ENCODE results near the gene EFCAB6. TPM values are rescaled to one million over a fixed set of nuclear protein-coding genes. Genes with fewer than 3 reads are reported as not detected.

The EFCAB6 gene
- total and polyA plus RNA-seq, 5 experiments from 2014 or later, result 0.14 to 1.7 (median 0.58) TPM; not detected in 2

DNA sequence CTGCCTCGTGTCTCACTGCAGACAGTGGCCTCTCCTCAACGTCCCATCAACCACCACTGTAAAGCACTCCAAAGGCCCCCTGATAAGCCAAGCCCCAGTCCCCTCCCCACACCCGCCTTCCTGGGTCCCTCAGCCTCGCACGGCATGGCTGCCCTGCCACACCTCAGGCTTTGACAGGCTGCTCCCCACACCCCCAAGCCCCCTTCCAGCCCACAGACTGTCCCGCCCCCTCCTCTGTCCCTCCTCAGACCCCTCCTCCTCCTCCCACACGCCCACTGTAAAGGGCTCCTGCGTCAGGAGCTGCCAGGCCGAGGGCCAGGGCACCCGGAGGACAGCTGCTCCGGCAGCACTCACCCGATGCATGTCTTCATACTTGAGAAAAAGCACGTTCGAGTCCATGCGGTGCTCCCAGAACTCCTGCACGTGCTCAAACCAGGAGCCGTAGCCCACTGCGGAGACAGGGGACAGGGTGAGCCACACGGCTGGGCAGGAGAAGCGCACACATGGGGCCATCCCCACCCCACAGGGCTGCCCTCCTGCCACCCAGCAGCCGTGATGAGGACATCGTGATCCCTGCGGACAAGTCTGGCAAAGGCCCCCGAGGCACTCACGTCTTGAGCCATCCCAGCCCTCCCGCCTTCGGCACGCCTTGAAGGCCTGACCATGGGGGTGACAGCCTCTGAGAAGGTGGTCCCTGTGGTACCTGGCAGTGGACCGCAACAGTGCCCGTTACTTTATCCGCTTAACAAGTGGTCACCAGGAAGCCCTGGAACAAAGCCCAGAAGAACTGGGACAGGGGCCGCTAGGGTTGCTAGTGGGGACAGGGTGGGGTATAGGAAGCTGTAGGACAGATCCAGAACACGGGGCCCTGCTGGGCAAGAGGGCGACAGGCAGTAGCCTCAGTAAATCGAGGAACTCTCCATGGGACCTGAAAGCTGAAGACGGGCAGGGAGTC, 21.5 kb upstream of the EFCAB6 start:
- no peaks in the 10 kb centered on the region for H3K9me3 Mint-ChIP-seq

DNA sequence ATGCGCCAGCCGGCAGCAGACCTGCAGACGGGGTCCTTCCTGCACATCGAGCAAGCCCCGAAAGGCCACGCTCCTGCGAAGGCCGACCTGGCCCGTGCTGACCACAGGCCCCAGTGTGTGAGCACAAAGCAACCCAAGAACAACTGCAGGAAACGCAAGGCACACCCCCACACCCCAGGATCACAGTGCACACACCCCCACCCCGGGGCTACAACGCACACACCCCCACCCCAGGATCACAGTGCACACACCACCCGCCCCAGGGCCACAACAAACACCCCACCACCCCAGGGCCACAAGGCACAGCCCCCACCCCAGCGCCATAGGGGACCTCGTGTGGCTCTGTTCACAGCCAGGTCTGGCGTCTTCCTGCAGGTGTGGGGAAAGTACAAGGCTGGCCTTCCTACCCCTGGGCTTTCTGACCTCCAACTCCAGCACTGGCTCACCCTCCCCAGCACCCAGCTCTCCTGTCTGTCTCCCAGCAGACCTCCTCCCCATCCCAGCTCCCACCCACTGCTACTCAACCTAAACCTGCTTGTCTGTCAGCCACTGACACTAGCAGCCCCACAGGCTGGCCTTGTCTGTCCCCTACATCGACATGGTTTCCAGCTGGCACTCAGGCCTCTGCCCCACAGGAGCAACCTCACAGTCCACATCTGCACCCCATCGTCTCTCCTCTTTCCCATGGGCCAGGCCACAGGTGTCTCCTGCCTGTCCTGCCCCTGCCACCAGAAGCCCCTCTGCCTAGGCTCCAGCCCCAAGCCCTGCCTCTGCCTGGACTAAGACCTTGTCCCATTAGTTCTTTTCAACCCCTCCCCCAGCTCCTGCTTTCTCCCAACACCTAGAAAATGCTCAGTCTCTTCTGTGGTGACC, 20.5 kb upstream of the EFCAB6 start:
- POLR2A ChIA-PET, result no interaction called here
- Mint-ChIP-seq H3K36me3 (no peaks in the 10 kb centered on the region), H3K4me3 (no peak overlapping the region), H3K9me3 (no peaks in the 10 kb centered on the region), H3K27me3 (peaks cover 0 to 12% (median 9%) of the 10 kb centered on the region in 5 donors), H3K4me1 (no peaks in the 10 kb centered on the region), H3K27ac (no peak overlapping the region)
- peak in 1 of 10 donors; percentile 54 for DNase-seq
- no peak for ATAC-seq

More for the DNA sequence above, 21.5 kb upstream of the EFCAB6 start:
- H3K4me1 Mint-ChIP-seq, result no peaks in the 10 kb centered on the region
- ATAC-seq (no peak), DNase-seq (peak in 1 of 10 donors; percentile 40)
- POLR2A ChIA-PET, result no interaction called here
- H3K27me3 Mint-ChIP-seq, result peaks cover 0 to 12% (median 9%) of the 10 kb centered on the region in 5 donors
- H3K27ac Mint-ChIP-seq, result no peak overlapping the region
- no peaks in the 10 kb centered on the region for H3K36me3 Mint-ChIP-seq
- no peak overlapping the region for H3K4me3 Mint-ChIP-seq

GRCh38 chr22:43831561-43832392, 19.7 kb upstream of the EFCAB6 start:
- no peak overlapping the region for H3K27ac Mint-ChIP-seq
- ATAC-seq (no peak), DNase-seq (peak in 1 of 10 donors; percentile 43)
- no peaks in the 10 kb centered on the region for H3K36me3 Mint-ChIP-seq
- H3K9me3 Mint-ChIP-seq, result no peaks in the 10 kb centered on the region
- H3K4me3 Mint-ChIP-seq, result no peak overlapping the region
- POLR2A ChIA-PET, result no interaction called here
- no peaks in the 10 kb centered on the region for H3K4me1 Mint-ChIP-seq
- H3K27me3 Mint-ChIP-seq, result peaks cover 0 to 12% (median 9%) of the 10 kb centered on the region in 5 donors

DNA sequence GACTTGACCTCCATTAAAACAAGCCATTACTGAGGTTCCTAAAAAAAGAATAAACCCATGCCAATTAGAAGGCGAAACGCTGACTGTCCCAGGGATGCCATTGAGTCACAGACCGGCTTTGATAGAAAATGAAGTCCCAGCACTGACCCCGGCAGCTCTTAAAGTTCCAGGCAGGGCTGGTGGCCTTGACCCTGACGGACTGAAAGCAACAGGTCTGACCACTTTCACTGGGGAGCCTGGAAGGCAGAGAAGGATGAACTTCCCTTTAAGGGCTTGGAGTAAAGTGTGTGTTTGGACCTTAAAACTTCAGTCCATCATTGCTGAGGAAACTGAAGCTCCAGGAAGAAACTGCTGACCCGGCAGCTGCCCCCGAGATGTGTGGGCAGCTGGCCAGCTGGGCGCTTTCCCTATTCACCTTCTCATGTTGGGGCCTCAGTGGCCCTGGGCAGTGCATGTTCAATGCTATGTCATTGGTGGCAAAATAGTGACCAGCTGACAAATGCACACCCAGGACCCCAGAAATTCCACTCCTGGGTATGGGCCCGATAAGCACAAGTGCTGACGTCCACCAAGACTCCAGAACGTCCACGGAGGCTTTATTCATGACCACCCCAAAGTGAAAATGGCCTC, 18.9 kb upstream of the EFCAB6 start:
- peaks cover 3 to 15% (median 9%) of the 10 kb centered on the region in 5 donors for H3K27me3 Mint-ChIP-seq
- no peaks in the 10 kb centered on the region for H3K4me1 Mint-ChIP-seq
- no peaks in the 10 kb centered on the region for H3K36me3 Mint-ChIP-seq
- ATAC-seq (no peak), DNase-seq (peak in 1 of 10 donors; percentile 42)
- POLR2A ChIA-PET, result no interaction called here
- no peak overlapping the region for H3K27ac Mint-ChIP-seq
- H3K9me3 Mint-ChIP-seq, result no peaks in the 10 kb centered on the region
- no peak overlapping the region for H3K4me3 Mint-ChIP-seq

DNA sequence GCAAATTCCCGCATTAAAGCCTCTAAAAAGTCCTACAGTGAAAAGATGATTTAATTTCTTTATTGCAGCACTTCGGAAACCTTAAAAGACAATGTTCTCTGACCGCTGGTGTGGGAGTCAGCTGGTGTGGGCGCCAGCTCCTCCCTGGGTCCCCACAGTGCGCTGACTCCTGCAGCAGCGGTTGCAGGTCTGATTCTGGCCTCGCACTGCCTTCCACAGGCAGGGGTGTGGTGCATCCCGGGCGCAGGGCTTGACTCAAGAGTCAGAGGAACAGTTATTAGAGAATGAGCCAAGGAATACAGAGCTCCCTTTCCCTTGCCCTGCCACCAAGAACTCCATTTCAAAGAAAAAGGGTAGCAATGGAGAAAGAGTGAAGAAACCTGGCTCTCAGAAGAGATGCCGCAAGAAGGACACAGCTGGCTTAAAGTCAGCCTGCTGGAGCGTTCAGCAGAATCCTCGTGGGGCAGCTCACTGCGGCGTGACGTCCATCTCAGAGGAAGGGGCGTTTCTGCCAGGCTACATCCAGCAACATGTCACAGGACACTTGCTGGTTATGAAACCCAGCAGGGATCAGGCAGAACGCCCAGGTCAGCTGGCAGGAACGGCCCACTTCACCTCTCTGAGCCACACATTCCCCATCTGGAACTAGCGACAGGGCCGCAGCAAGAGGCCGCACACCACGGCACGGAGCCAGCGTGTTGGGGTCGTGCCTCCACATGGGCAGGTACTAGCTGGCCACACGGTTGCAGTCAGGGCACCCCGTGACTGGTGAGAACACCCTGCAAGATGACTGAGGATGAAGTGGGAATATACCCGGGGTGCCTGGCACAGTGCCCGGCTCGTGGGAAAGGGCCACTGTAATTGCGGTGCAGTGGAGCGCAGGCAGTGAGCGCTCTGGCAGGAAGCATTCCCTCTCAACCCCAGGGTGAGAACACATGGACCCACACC, 18.1 kb upstream of the EFCAB6 start:
- H3K27me3 Mint-ChIP-seq, result peaks cover 2 to 15% (median 6%) of the 10 kb centered on the region in 5 donors
- H3K4me3 Mint-ChIP-seq, result no peak overlapping the region
- ATAC-seq (no peak), DNase-seq (peak in 1 of 10 donors; percentile 43)
- no peaks in the 10 kb centered on the region for H3K9me3 Mint-ChIP-seq
- H3K4me1 Mint-ChIP-seq, result no peaks in the 10 kb centered on the region
- no peaks in the 10 kb centered on the region for H3K36me3 Mint-ChIP-seq
- H3K27ac Mint-ChIP-seq, result no peak overlapping the region
- POLR2A ChIA-PET, result no interaction called here

DNA sequence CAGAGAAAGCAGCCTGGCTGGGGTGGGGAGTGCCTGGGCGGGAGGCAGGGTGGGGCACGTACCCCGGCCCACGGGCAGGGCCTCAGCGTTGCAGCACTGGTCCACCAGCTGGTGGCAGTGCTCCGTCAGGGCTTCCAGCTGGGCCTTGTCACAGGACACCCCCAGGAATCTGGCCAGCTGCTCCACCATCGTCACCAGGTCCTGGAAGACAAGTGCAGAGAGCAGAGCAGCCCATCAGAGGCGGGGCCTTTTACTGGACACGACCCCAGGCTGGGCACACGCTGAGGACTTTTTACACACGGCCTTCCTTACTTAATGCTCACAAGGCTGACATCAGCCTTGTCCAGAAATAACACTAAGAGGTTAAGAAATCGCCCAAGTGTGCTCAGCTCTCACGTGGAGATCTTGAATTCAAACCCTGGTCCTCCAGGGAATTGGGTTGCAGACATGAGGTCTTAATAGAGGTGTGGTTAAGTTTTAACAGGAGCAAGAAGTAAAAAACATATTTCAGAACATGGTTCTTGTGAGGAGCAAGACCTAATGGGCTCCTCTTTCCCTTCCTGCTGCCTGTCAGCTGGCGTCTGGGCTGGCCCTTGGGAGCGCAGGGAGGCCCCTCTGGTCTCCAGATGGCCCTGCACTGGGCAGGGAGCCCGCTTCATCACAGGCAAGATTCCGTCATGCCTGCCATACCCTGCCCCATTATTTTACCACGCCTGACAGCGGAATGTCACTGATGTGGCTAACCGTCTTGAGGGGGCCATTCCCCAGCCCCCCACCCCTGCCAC, 17.1 kb upstream of the EFCAB6 start:
- Mint-ChIP-seq H3K4me1 (no peaks in the 10 kb centered on the region), H3K27ac (no peak overlapping the region), H3K9me3 (no peaks in the 10 kb centered on the region), H3K27me3 (peaks cover 5 to 22% (median 12%) of the 10 kb centered on the region in 5 donors), H3K4me3 (no peak overlapping the region), H3K36me3 (no peaks in the 10 kb centered on the region)
- ATAC-seq, result no peak
- POLR2A ChIA-PET, result no interaction called here
- DNase-seq, result peak in 1 of 10 donors; percentile 58

GRCh38 chr22:43828725-43828997, 16.6 kb upstream of the EFCAB6 start:
- Mint-ChIP-seq H3K9me3 (no peaks in the 10 kb centered on the region), H3K27me3 (peaks cover 5 to 22% (median 13%) of the 10 kb centered on the region in 5 donors), H3K4me3 (no peak overlapping the region), H3K36me3 (no peaks in the 10 kb centered on the region), H3K4me1 (no peaks in the 10 kb centered on the region), H3K27ac (no peak overlapping the region)
- peak in 1 of 10 donors; percentile 22 for DNase-seq
- POLR2A ChIA-PET, result no interaction called here
- no peak for ATAC-seq

DNA sequence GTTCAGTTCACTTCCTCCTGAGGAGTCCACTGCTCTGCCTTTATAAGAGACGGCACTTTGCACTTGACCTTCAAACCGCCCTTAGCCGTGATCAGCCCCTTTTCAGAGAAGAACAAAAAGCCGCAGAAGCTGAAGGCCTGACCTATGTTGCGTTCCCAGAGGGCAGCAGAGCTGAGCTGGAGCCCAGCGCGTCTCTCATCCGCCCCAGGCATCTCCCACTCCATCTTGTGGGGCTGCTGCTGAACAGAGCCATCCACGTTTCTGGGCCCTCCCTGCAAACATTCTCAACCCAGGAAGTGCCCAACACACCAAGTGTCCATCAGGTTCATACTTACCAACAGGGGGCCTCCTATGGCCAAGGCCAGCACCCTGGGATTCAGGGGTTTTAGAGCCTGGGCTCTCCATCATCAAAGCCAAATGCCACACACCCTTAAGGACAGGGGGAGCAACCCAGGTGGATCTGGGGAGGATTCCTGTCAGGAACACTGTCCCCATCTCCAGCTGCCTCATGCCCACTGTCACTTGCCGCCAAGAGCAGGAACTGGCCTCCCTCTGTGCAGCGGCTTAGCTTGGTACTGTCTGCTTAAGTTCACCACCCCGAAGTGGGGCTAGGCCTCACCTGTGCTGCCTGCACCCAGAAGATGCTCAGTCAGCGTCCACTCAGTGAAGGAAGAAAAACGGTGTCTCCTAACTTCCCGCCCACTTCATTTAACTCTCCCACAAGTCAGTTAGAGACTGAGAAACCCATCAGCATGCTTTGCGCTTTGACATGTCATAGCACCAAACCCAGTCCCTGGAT, 16.0 kb upstream of the EFCAB6 start:
- no peak overlapping the region for H3K27ac Mint-ChIP-seq
- no peaks in the 10 kb centered on the region for H3K4me1 Mint-ChIP-seq
- H3K9me3 Mint-ChIP-seq, result no peaks in the 10 kb centered on the region
- no peaks in the 10 kb centered on the region for H3K36me3 Mint-ChIP-seq
- H3K4me3 Mint-ChIP-seq, result no peak overlapping the region
- POLR2A ChIA-PET, result no interaction called here
- ATAC-seq, result no peak
- peaks cover 7 to 26% (median 18%) of the 10 kb centered on the region in 5 donors for H3K27me3 Mint-ChIP-seq
- peak in 1 of 10 donors; percentile 15 for DNase-seq

DNA sequence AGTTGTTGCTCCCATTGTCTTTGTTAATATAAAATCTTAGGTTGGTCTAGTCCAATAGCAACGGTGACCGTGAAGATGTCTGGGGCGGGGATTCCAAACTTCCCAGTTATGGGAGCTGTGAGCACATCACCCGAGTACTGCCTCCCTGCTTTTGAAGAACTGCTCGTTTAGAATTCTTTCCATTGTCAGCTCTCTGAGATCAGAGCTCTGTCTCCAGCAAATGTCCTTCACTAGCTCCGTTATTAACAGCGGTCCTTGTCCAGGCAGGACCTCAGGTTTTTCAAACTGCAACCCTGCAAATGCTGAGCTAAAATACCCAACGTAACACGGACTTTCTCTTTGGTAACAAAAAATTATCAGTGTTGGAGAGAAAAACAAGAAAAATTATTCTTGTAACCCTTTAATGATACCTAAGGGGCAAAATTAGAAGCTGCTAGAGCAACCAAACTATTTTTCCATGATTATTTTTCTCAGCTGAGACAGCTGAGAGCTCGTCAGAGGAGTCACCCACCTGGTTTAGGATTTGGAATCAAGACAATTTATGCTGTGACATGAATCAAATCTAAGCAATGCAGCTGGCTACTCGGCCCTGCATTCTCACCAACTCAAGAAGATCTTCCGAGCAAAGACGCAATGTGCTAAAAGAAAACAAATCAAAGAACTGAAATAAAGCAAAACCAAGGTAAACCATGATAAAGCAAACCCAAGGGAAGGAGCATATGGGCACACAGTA, 15.1 kb upstream of the EFCAB6 start:
- no peak for ATAC-seq
- Mint-ChIP-seq H3K9me3 (no peaks in the 10 kb centered on the region), H3K4me3 (no peak overlapping the region), H3K36me3 (no peaks in the 10 kb centered on the region), H3K27me3 (peaks cover 7 to 36% (median 21%) of the 10 kb centered on the region in 5 donors), H3K4me1 (no peaks in the 10 kb centered on the region), H3K27ac (no peak overlapping the region)
- peak in 1 of 10 donors; percentile 3 for DNase-seq
- POLR2A ChIA-PET, result no interaction called here
